NCI-H345 treated with DMSO at 0.1 percent for 48 hours (cell line): ENCODE measurements around the gene DGKH.
"Not testable (repeated sequence)": the region's sequence is repeated elsewhere in the genome, so short reads cannot be mapped to it uniquely, and the experiment has no call there.

Experiments
- DNase-seq: peaks from one replicate; lab custom pipeline; 2025; ENCODE audit not compliant: unreplicated experiment; lab: John Stamatoyannopoulos, UW

Gene DGKH

DNA sequence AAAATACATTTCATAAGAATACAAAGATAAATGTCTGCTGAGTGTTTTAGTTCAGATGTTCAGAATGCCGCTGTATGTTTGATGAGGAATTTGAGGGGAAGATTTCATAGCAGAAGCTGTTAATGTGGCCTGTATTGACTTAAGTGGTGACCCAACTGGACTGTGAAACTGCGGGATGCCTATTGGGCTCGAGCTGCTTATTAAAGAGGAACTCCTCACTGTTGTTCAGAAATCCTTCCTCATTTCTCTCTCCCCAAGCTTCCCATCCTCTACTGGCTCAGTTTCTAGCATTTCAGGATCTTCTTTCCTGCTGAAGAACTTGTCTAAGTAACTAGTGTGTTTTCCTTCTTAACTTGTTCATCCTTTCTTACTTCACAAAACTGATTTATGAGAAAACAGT is 20.4 kb downstream of the DGKH start:
- no peak for DNase-seq

DNA sequence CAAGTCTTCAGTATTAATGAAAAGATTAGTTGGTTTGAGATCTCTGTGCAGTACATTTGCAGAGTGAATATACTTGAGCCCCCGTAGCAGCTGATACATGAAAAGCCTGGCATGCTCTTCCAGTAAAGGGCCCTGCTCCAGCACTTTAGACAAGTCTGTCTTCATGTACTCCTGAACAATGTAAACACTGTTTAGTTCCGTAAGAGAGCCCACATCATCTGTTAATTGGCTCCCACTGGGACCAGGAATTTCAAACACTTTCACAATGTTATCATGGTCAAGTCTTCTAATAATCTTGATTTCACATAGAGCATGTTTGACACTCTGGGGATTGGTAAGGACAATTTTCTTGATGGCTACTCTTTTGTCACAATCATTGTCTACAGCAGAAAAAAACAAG is 22.2 kb downstream of the DGKH start:
- DNase-seq = not testable (repeated sequence)

- DNase-seq = not testable (repeated sequence)
Observed at GRCh38 chr13:42071179-42071578, 22.7 kb downstream of the DGKH start.

- no peak for DNase-seq
Observed at GRCh38 chr13:42071672-42072419, 23.4 kb downstream of the DGKH start.

DNA sequence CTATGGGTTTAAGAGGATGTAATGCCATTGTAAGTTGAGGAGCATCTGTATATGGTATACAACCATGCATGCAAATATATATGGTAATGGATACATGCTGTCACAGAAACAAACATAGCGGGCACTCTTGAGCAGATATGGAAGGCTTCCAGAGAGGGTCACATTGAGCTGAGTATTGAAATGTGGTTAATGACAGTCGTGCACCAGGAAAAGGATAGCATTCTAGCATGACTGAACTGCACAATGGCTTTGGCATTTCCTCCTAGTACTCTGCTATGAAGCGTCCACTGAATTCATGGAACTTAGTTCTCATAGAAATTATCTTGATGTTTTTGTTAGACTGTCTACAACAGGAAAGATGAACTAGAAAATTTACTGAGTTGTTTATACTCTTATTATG is 25.2 kb downstream of the DGKH start:
- DNase-seq = no peak

GRCh38 chr13:42075517-42075916 is 27.1 kb downstream of the DGKH start:
- DNase-seq = no peak

DNA sequence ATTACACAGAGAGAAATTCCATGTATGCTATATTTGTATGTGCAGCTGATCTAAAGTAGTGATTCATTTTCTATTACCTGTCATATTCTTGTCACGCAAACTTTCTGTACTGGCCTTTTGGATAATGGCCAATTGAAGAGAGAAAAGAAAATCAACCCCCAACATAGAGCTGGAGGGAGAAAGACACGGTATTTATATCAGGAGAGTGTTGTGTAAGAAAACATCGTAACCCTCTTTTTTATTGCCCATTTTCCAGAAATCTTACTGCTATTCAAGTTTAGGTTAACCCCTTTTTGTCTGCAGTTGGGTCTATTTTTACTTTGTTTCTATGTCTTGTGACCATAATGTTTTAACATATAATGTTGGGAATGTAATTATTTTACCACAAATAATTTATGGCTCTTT is 27.9 kb downstream of the DGKH start:
- no peak for DNase-seq

DNA sequence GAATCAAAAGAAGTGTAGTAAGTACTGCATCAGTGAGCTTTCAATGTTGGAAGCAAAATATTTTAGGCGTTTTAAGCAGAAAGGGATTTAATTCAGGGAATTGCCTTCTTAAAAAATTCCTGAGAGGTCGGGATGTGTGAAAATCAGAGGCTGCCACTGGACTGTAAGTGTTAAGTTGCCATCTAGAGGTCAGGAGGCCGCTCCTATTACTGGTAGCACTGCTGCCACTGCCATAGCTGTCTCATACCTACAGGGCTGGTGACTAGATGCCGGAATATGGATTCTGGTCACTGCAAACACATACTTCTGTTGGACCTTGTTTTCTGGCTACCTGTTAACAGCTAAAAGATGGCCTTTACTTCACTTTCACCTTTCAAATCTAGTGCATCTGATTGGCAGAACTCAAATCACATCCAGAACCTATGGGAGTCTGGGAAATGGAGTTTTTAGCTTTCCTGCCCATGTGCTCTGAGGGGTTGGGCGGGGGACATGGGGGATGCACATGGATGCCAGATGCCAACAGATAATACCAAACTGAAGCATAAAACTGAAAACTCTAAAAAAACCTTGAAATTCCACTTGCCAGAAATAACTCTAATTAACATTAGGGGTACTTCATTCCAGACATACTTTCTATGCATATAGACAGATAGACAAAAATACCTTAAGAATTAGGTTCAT is 29.8 kb downstream of the DGKH start:
- no peak for DNase-seq

DNA sequence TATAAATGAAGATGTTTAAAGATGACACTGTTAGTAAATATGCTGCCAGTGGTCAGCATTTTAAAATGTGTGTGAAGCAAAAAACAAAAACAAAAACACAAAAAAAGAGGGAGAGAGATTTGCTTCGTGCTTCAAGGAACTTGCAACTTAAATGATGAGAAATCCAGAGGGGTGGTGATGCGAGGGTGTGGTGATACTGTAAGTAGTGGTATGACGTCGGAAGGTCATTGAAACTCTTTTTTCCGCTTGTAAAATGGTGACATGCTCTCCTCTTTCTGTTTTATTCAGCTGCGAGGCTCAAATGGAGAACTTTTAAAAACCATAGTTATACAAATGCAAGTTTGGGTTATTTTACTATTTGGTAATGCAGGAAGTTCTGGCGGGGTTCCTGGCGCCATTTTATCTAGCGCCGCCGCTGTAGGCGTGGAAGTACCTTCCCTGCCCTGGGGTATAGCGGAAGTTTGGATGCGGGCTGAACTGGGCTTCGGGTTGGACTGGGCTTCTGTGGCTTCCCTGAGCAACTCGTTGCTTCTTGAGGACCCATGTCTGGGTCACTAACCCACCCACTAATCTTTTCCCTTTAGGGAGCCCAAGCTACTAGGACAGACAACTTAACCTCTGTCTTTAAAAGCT is 34.8 kb downstream of the DGKH start:
- no peak for DNase-seq

GRCh38 chr13:42084722-42085121 is 36.3 kb downstream of the DGKH start:
- DNase-seq = no peak

- no peak for DNase-seq
Observed at GRCh38 chr13:42086582-42086981, 38.1 kb downstream of the DGKH start.

DNA sequence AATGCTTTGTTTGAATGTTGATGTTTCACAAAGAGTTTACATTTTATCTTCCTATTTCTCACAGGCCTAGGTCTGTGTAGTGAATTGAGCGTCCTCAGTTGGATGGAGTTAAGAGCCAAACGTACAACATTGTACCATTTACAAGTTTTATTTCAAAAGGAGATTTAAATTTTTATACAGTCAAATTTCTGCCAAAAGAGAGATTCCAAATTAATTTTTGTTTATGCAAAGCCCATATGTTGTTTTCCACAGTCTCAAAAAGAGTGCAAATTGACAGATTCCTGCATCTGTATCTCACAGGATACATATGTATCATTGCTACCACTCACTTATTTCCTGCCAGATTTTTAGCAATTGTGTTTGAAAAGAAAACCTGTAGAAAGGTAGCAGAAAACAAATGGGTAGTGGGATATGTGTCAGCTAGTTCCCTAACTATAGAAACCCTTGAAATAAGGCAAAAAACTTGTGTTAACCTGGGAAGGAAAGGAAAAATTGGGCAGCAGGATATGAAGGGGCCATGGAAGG is 46.1 kb downstream of the DGKH start:
- DNase-seq = no peak

- DNase-seq = not testable (repeated sequence)
Observed at GRCh38 chr13:42096222-42096621, 47.8 kb downstream of the DGKH start.

DNA sequence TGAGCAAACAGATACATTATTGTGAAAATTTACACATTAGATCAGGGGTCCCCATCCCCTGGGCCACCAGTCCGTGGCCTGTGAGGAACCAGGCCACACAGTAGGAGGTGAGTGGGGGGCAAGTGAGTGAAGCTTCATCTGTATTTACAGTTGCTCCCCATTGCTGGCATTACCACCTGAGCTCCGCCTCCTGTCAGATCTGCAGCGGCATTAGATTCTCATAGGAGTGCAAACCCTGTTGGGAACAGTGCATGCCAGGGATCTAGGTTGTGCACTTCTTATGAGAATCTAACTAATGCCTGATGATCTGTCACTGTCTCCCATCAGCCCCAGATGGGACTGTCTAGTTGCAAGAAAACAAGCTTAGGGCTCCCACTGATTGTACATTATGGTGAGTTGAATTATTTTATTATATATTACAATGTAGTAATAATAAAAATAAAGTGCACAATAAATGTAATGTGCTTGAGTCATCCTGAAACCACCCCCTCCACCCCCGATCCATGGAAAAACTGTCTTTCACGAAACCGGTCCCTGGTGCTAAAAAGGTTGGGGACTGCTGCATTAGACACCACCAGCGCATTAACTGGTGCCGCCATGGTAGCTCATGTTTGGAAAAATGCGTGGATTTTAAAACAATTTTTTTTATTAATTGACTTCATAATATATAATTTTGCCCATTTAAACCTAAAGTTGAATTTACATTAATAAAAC is 51.7 kb downstream of the DGKH start:
- no peak for DNase-seq

- DNase-seq = no peak
Observed at GRCh38 chr13:42100960-42101359, 52.5 kb downstream of the DGKH start.

DNA sequence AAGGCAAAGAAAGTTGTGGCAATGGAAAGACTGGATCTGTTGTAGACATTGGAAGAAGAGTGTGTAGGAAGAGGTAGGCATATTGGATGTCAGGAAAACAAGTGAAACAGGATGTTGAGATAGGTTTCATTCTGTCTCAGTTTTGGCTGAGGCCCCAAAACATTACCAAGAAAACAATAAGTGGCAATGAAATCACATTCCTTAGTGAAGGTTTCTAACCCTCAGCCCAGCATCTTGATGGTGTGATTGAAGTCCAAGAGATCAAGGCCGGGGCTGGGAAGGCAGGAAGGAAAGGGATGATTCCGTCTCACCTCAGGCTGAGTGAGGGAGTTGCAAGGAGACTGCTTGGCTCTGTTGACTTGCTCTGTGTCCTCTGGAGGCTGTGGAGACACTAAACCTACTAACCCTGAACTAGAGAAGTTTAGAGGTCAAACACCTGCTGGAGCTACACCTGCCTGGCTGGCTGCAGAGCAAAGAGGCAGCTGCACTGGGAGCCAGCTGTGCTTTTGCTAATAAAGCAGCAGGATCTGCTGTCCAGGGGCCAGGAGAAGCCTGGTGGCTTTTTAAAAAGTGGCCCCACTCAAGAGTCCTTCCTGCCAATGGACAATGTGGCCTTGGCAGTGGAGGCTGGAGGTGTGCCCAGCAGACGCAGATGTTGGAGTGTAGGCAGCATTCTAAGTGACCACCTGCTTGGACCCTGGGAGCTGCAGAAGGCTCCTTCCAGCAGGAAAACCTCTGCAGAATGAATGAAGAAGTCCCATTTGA is 53.6 kb downstream of the DGKH start:
- DNase-seq = no peak

- no peak for DNase-seq
Observed at GRCh38 chr13:42102961-42103865, 54.8 kb downstream of the DGKH start.

- DNase-seq = no peak
Observed at GRCh38 chr13:42106998-42107397, 58.5 kb downstream of the DGKH start.

DNA sequence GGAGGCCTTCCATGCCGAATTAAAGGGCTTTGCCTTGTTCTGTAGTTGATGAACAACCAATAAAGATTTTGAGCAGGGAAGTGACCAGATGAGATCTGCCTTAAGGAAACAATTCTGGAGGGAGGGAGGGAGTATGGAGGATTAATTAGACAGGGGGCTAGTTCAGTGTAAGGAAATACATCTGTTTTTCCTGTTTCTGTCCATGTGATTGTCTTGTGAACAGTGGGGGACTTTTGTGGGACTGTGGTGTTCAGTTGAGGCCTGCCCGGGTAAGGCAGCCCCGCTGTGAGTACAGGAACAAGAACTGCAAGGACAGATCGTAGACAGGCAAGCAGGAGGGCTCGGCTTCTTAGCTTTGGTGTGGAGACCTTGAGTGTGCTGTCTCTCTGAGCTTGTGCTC is 59.0 kb downstream of the DGKH start:
- peak; percentile 60 for DNase-seq

- DNase-seq = no peak
Observed at GRCh38 chr13:42108217-42108616, 59.8 kb downstream of the DGKH start.
